GM12801 (cell line): ENCODE measurements around the gene PLA2G2D.

Experiments
- TF ChIP-seq, protein P1 (sequence below): IDR thresholded peaks from one replicate; pipeline ENCODE4 v1.5.1; 2011; ENCODE audit warnings: control low read depth; ENCODE audit not compliant: insufficient read length; ENCODE audit errors: extremely low read depth

PLA2G2D gene

DNA sequence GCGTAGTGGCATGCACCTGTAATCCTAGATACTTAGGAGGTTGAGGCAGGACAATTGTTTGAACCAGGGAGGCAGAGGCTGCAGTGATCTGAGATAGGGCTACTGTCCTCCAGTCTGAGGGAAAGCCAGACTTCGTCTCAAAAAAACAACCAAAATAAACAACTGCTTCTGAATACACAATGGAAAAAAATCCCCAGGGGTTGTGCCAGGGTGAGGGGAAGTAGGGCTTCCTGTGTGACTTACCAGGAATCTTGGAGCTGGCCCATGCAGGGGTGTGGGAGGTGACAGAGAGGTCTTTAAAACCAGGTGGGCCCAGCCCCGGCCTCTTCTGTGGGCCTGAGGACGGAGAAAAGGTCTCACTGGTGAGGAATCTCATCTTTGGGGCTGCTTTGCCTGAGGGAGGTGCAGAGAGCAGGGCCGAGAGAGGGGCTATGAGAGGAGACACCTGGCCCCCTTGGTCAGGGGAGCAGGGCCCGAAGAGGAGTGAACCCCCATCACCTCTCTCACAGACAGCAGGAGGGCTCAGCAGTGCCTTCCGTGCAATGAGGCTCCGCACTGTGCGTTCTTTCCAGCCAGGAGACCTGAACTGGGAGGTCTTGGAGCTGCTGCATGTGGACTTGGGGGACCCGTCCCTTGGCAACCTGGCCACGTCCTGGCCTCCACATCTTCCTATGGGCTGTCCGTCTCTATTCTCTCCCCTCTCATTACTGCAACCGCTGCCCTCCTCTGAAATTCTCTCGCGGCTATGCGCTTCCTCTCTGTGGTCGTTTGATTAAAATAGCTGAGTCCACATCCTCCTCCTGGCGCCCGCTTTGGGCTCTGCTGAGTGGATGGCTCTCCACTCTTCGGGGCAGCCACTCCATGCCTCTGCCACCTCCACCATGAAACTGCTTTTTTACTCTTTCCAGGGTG, 38.6 kb downstream of the PLA2G2D start:
- TF ChIP-seq, protein P1, sequence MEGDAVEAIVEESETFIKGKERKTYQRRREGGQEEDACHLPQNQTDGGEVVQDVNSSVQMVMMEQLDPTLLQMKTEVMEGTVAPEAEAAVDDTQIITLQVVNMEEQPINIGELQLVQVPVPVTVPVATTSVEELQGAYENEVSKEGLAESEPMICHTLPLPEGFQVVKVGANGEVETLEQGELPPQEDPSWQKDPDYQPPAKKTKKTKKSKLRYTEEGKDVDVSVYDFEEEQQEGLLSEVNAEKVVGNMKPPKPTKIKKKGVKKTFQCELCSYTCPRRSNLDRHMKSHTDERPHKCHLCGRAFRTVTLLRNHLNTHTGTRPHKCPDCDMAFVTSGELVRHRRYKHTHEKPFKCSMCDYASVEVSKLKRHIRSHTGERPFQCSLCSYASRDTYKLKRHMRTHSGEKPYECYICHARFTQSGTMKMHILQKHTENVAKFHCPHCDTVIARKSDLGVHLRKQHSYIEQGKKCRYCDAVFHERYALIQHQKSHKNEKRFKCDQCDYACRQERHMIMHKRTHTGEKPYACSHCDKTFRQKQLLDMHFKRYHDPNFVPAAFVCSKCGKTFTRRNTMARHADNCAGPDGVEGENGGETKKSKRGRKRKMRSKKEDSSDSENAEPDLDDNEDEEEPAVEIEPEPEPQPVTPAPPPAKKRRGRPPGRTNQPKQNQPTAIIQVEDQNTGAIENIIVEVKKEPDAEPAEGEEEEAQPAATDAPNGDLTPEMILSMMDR = no peak

DNA sequence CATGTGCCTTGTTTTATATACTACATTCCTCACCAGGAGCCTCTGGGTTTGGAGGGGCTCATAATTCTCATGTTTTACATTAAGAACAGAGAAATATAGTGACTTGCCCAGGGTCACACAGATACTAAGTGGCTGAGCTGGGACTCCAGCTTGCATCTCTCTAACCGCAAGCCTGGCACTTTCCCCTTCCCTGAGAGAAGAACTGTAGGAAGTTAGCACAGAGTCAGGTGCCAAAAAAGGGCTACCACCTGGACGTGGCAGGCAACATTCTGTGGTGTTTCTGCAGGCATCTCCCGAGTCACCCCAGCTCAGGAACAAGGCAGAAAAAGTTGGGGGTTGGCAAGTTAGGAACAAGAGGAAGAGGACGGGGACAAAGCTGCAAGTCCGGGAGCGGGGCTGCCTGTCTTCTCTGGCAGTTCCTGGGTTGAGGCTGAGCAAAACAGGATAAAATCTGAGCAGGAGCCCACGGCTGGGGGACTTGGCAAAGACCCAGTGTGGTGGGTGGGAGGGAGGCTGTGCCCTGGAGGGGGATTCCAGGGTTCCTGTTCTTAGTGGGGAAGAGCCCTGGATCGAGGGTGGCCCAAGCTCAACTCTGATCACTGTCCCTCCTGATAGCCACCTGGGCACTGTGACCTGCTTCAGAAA, 39.6 kb downstream of the PLA2G2D start:
- TF ChIP-seq, protein P1 = no peak

DNA sequence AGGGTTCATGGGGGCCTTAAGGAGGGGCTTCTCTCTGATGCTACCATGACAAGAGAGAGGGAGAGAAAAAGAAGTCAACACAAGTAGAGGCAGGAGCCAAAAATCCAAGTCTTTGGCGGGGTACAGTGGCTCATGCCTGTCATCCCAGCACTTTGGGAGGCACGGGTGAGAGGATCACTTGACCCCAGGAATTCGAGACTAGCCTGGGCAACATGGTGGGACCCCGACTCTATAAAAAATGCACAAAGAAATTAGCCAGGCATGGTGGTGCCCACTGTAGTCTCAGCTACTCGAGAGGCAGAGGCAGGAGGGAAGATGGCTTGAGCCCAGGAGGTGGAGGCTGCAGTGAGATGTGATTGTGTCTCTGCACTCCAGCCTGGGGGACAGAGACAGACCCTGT, 40.6 kb downstream of the PLA2G2D start:
- TF ChIP-seq, protein P1 = no peak

DNA sequence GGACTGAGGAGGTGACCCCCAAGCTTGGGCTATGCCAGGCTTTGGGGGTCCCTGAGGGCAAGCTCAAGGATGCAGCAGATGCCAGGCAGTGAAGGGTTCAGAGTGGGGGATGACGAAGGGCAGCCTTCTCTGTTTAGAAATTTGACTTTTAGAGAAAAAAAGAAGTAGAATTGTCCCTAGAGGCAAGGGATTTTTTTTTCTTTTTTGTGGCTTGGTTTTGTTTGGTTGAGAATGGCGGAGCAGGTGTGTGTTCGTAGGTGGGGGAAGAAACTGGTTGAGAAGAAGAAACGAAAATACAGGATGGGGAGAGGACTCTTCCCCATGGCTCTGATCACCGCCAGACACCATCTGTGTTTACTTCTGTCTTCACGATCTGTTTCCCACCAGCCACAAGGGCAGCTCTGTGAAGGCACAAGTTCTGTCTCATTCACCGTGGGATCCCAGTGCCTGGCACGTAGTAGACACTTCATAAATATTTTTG, 41.1 kb downstream of the PLA2G2D start:
- TF ChIP-seq, protein P1 = no peak

DNA sequence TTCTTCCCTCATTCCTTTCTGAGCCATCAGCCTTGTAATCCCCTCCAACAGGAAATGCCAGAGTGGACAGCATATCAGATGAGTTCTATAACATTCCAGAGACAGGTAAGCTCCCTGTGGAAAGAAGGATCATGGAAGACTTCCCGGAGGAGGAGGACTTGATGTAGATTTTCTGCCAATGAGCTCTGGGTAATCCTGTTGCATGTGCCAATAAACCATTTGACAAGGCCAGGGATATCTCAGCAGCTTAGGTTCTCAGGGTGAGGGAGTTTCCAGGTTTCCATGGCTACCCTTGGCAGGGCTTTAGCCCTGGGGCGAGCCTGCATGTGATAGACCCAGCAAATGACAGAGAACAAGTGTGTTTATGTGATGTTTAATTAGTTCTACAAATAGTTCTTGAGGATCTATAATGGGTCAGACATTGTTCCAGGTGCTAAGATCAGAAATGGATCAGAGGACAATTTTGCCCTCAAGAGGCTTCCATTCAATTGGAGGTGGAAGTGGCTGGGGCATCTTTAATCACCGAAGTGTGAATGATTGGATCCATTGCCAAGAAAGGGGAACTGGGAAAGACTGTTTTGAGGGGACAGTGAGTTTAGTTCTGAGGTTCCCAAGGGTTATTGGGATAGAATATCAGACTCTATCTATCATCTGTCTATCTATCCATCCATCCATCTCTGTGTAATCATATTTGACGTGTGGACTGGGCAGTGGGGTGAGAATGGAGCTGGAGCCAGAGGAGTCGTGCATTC, 42.5 kb downstream of the PLA2G2D start:
- TF ChIP-seq, protein P1 = no peak

DNA sequence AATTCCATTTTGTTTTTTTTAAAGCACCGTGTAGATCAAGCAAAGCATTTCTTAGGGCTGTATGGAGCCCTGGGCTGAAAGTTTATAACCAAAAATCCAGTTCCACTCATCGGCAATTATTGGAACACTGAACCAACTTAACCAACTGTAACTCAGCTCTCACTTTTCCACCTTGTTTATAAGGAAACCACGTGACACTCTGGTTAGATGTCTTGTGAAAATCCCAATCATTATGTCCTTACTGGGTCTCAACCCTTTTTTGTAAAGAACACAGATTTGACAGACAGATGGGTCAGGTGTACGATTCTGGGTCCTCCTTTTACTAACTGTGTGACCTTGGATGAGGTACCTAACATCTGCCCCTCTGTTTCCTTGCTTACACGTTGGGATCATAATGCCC, 43.1 kb downstream of the PLA2G2D start:
- TF ChIP-seq, protein P1 = no peak

DNA sequence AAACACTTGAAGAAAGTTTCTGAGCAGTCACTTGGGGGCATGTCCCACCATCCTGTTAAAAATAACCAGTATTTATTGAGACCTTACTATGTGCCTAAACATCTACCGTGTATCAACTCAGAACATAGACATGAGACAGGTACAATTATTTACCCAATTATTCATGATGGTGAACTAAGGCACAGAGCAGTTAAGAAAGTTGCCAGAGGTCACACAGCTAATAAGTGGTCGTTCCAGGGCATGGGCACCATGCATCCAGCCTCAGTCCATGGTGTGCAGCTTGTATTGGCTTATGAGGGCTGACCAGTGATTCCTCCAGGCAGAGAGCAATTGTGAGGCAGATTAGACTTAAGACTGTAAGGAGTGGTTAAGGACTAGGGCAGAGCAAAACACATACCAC, 44.0 kb downstream of the PLA2G2D start:
- TF ChIP-seq, protein P1 = no peak
